IMR-90 (cell line): Measurements from ENCODE around the gene MDC1. TPM values are rescaled to one million over a fixed set of nuclear protein-coding genes. Genes with fewer than 3 reads are reported as not detected.
"Not testable (repeated sequence)": the region's sequence is repeated elsewhere in the genome, so short reads cannot be mapped to it uniquely, and the experiment has no call there.

ENCODE experiments used
- ATAC-seq: fragments of 200-7000 bp; cut with Tn5 transposase; 2 replicates; pipeline ENCODE4 v1.9.1; 2020; ENCODE audit warnings: low read depth, mild to moderate bottlenecking, moderate library complexity
- BruUV-seq: library from RNA; stranded (reverse); fragments of 400-500 nt; replicated peaks from 2 replicates; lab custom pipeline; 2021; lab: Mats Ljungman, UMichigan
- CTCF ChIA-PET: fragments of 300-600 bp; formaldehyde crosslinking; extraction: SDS; loops from one replicate; lab custom pipeline; 2021; ENCODE audit warnings: antibody characterized with exemption; lab: Yijun Ruan, JAX
- POLR2A ChIA-PET: fragments of 300-600 bp; sonication (Branson Sonifier 250); formaldehyde crosslinking; loops from one replicate; lab custom pipeline; 2022; ENCODE audit warnings: antibody characterized with exemption; ENCODE audit not compliant: unreplicated experiment; lab: Charles Lee
- DNase-seq: peaks from one replicate; pipeline ENCODE4 v3.0.0; 2013
- H2AFZ ChIP-seq: replicated peaks from 2 replicates; pipeline ENCODE3; 2013; ENCODE audit warnings: low read length, mild to moderate bottlenecking; ENCODE audit not compliant: poor library complexity
- H2AK5ac ChIP-seq: 2 replicates; pipeline ENCODE4 v1.6.1; 2013; ENCODE audit warnings: low read depth, low read length, inconsistent platforms
- H2AK9ac ChIP-seq: replicated peaks from 2 replicates; pipeline ENCODE3; 2013; ENCODE audit warnings: mild to moderate bottlenecking, low read depth, low read length, moderate library complexity; ENCODE audit not compliant: poor library complexity
- H2BK120ac ChIP-seq: 2 replicates; pipeline ENCODE4 v1.6.1; 2013; ENCODE audit warnings: low read depth, low read length, inconsistent platforms
- H2BK15ac ChIP-seq: 3 replicates; pipeline ENCODE4 v1.6.1; 2013; ENCODE audit warnings: low read depth, low read length, inconsistent platforms
- H2BK20ac ChIP-seq: 2 replicates; pipeline ENCODE4 v1.6.1; 2013; ENCODE audit warnings: low read depth, mild to moderate bottlenecking, inconsistent platforms, low read length, moderate library complexity
- H2BK5ac ChIP-seq: 2 replicates; pipeline ENCODE4 v1.6.1; 2013; ENCODE audit warnings: mild to moderate bottlenecking, low read depth, low read length, inconsistent platforms; ENCODE audit not compliant: poor library complexity, severe bottlenecking
- H3K14ac ChIP-seq: replicated peaks from 2 replicates; pipeline ENCODE4 v1.6.1; 2013; ENCODE audit warnings: low read depth, low read length, inconsistent platforms
- H3K18ac ChIP-seq: 2 replicates; pipeline ENCODE4 v1.6.1; 2013; ENCODE audit warnings: low read depth, low read length, control low read depth
- H3K23ac ChIP-seq: 2 replicates; pipeline ENCODE4 v1.6.1; 2013; ENCODE audit warnings: low read depth, low read length, inconsistent platforms
- H3K27ac ChIP-seq: 2 replicates; pipeline ENCODE4 v1.5.1; 2013; ENCODE audit warnings: mild to moderate bottlenecking, control low read depth, low read length; ENCODE audit not compliant: insufficient read depth
- H3K27me3 ChIP-seq: 2 replicates; pipeline ENCODE4 v1.6.1; 2013; ENCODE audit warnings: low read length; ENCODE audit not compliant: control insufficient read depth, insufficient read depth
- H3K36me3 ChIP-seq: 2 replicates; pipeline ENCODE4 v1.6.1; 2013; ENCODE audit warnings: low read length, mixed read lengths; ENCODE audit not compliant: control insufficient read depth, insufficient read depth
- H3K4ac ChIP-seq: 2 replicates; pipeline ENCODE4 v1.6.1; 2013; ENCODE audit warnings: low read depth, low read length, inconsistent platforms
- H3K4me1 ChIP-seq: 2 replicates; pipeline ENCODE4 v1.6.1; 2013; ENCODE audit warnings: low read length, mixed read lengths; ENCODE audit not compliant: control insufficient read depth, insufficient read depth
- H3K4me2 ChIP-seq: 2 replicates; pipeline ENCODE4 v1.6.1; 2013; ENCODE audit warnings: low read depth, mild to moderate bottlenecking, control low read depth, low read length, moderate library complexity
- H3K4me3 ChIP-seq: 2 replicates; pipeline ENCODE4 v1.5.1; 2013; ENCODE audit warnings: low read depth, mild to moderate bottlenecking, control low read depth, low read length, moderate library complexity; ENCODE audit not compliant: insufficient read depth
- H3K56ac ChIP-seq: 2 replicates; pipeline ENCODE4 v1.6.1; 2013; ENCODE audit warnings: low read length, inconsistent platforms; ENCODE audit not compliant: insufficient read depth; ENCODE audit errors: extremely low read depth
- H3K79me1 ChIP-seq, 2 experiments: 2 replicates each; pipeline ENCODE4 v1.6.1; 2013; ENCODE audit warnings: low read length in 2 of 2, inconsistent platforms in 1 of 2, low read depth in 1 of 2
- H3K9ac ChIP-seq: 2 replicates; pipeline ENCODE4 v1.6.1; 2013; ENCODE audit warnings: low read depth, low read length, control low read depth
- H3K9me1 ChIP-seq: 2 replicates; pipeline ENCODE4 v1.6.1; 2013; ENCODE audit warnings: low read length, inconsistent platforms; ENCODE audit not compliant: insufficient read depth
- H3K9me3 ChIP-seq: 2 replicates; pipeline ENCODE4 v1.6.1; 2013; ENCODE audit warnings: low read length; ENCODE audit not compliant: control insufficient read depth, insufficient read depth
- H4K20me1 ChIP-seq: 2 replicates; pipeline ENCODE4 v1.6.1; 2013; ENCODE audit warnings: low read length, inconsistent platforms; ENCODE audit not compliant: insufficient read depth
- H4K5ac ChIP-seq: 2 replicates; pipeline ENCODE4 v1.6.1; 2013; ENCODE audit warnings: mild to moderate bottlenecking, low read depth, low read length, control low read depth
- H4K8ac ChIP-seq, 2 experiments: 2 replicates each; pipeline ENCODE4 v1.6.1; 2013; ENCODE audit warnings: low read depth in 2 of 2, low read length in 2 of 2, control low read depth in 1 of 2, inconsistent platforms in 1 of 2
- H4K91ac ChIP-seq: 2 replicates; pipeline ENCODE4 v1.6.1; 2013; ENCODE audit warnings: low read depth, low read length, inconsistent platforms; ENCODE audit not compliant: insufficient read depth
- CEBPB ChIP-seq: IDR thresholded peaks from 2 replicates; pipeline ENCODE4 v1.6.1; 2012; ENCODE audit warnings: low read depth, low read length, improper control_type of control experiment
- WGBS, 2 experiments: methylation state at CpG; one replicate each; pipeline versions ENCODE4 v1.1.5 to v1.1.7; 2013; ENCODE audit warnings: missing lambda C conversion rate in 2 of 2; ENCODE audit not compliant: insufficient read length in 1 of 2; ENCODE audit errors: extremely low coverage in 2 of 2; 5-methylcytosine and 5-hydroxymethylcytosine counted together
- dilution Hi-C: fragments of 300-500 bp; cut with HindIII; formaldehyde crosslinking; loops from one replicate; pipeline ENCODE4 v1.14.3; 2018; ENCODE audit warnings: low sequenced_read_pairs; ENCODE audit not compliant: unreplicated experiment
- in situ Hi-C: fragments of 300-500 bp; cut with MboI; formaldehyde crosslinking; loops from 3 replicates; pipeline ENCODE4 v1.14.3; 2019; ENCODE audit warnings: low sequenced_read_pairs, inconsistent platforms, mixed read lengths
- intact Hi-C: fragments of 100-400 bp; cut with micrococcal nuclease; formaldehyde crosslinking; loops from 2 replicates; pipeline ENCODE4 v1.10.0; 2022
- polyA plus RNA-seq, 3 experiments: library from polyadenylated mRNA; depleted of rRNA; stranded (reverse); fragments of >200 nt; gene quantifications; 2 replicates each; pipeline ENCODE4 v1.2.3, GENCODE V29; 2012; ENCODE audit warnings: low replicate concordance in 1 of 3
- total RNA-seq: library from RNA; depleted of rRNA; stranded (reverse); fragments of >200 nt; gene quantifications from 2 replicates; pipeline ENCODE4 v1.2.3, GENCODE V29; 2012

The MDC1 gene
- total and polyA plus RNA-seq, 2 of the 4 experiments (the other 2 are of a cell fraction), result 4.5 to 12.1 TPM

GRCh38 chr6:30722025-30722279 is 4.9 kb upstream of the MDC1 start:
- ATAC-seq, H3K9me3 ChIP-seq, H4K5ac ChIP-seq, H2BK15ac ChIP-seq, H3K27me3 ChIP-seq, H3K4me1 ChIP-seq, H4K91ac ChIP-seq, H3K9me1 ChIP-seq, H3K18ac ChIP-seq, BruUV-seq, H2BK20ac ChIP-seq, dilution Hi-C loops: not testable (repeated sequence)
- in situ Hi-C loops (loop anchor here (5.0 kb wide), 1 partner anchor 40 kb away; no protein-coding TSS in a partner anchor), intact Hi-C loops (loop anchor here (1.0 kb wide), 2 partner anchors 36 to 43 kb away; partner anchors contain the start of gene PPP1R18)
- Histone ChIP-seq H3K4ac (peak overlapping the region; percentile 89), H3K56ac (peak overlapping the region; percentile 89; the same call in 1 of the 2 replicates), H4K20me1 (peaks cover 53% of the 10 kb centered on the region), H3K4me2 (peak overlapping the region; percentile 88), H2AK9ac (peak overlapping the region; percentile 98), H3K23ac (peak overlapping the region; percentile 92), H3K14ac (peak overlapping the region; percentile 94), H2BK5ac (peak overlapping the region; percentile 76), H3K36me3 (peaks cover 37% of the 10 kb centered on the region), H3K9ac (peak overlapping the region; percentile 95), H3K79me1 (peaks cover 7 to 36% of the 10 kb centered on the region in 2 experiments; a peak in 3 of 4 replicates), H4K8ac (peak overlapping the region; percentile 36 to 67; a peak in 2 of 4 replicates), H2AK5ac (peak overlapping the region; percentile 89), H3K27ac (peak overlapping the region; percentile 97), H3K4me3 (peak overlapping the region; percentile 92), H2BK120ac (peak overlapping the region; percentile 17; the same call in 1 of the 2 replicates), H2AFZ (peak overlapping the region; percentile 78)
- 0% methylated on average over 4 of the region's 10 CpGs; no CpG with 5 or more reads in 1 of the 2 experiments for WGBS, 2 experiments
- ChIA-PET CTCF (interaction anchor here (1.2 to 1.7 kb wide), 3 partner anchors 42 to 98 kb away, joined by 3 to 12 read pairs (median 4); no protein-coding TSS in a partner anchor), POLR2A (interaction anchor here (0.6 to 1.9 kb wide), 6 partner anchors 31 to 49 kb away, joined by 3 to 7 read pairs (median 4); partner anchors contain the start of gene DHX16)
- TF ChIP-seq CEBPB, result peak; percentile 61
- DNase-seq, result peak; percentile 46
